Memory B cell (primary cell): ENCODE measurements around the gene FAM171A1.

Experiments
- ATAC-seq: fragments of 150-1000 bp; cut with Tn5 transposase; 2 replicates; pipeline ENCODE4 v1.10.0; 2021; ENCODE audit warnings: low read depth, mild to moderate bottlenecking, moderate library complexity
- DNase-seq, 2 donors: peaks; one replicate each; pipeline ENCODE4 v3.0.0; 2022; ENCODE audit warnings: low spot score in 2 of 2
- H3K27ac Mint-ChIP-seq: one replicate; pipeline ENCODE4 v1.8.0; 2022; ENCODE audit warnings: mild to moderate bottlenecking, moderate library complexity, mixed read lengths
- H3K27me3 Mint-ChIP-seq: one replicate; pipeline ENCODE4 v1.8.0; 2022; ENCODE audit warnings: mixed read lengths
- H3K36me3 Mint-ChIP-seq: one replicate; pipeline ENCODE4 v1.8.0; 2022; ENCODE audit warnings: mild to moderate bottlenecking, mixed read lengths
- H3K4me1 Mint-ChIP-seq: one replicate; pipeline ENCODE4 v1.8.0; 2022; ENCODE audit warnings: mixed read lengths
- H3K4me3 Mint-ChIP-seq: one replicate; pipeline ENCODE4 v1.8.0; 2022; ENCODE audit warnings: mild to moderate bottlenecking, moderate library complexity, mixed read lengths
- H3K9me3 Mint-ChIP-seq: one replicate; pipeline ENCODE4 v1.8.0; 2022; ENCODE audit warnings: mixed read lengths

The FAM171A1 gene

GRCh38 chr10:15324611-15325010 is 46.5 kb downstream of the FAM171A1 start:
- Mint-ChIP-seq H3K27ac (no peak overlapping the region), H3K4me3 (no peak overlapping the region), H3K9me3 (no peaks in the 10 kb centered on the region), H3K36me3 (no peaks in the 10 kb centered on the region), H3K4me1 (no peaks in the 10 kb centered on the region), H3K27me3 (peaks cover 3% of the 10 kb centered on the region)
- DNase-seq (no peak), ATAC-seq (no peak)

DNA sequence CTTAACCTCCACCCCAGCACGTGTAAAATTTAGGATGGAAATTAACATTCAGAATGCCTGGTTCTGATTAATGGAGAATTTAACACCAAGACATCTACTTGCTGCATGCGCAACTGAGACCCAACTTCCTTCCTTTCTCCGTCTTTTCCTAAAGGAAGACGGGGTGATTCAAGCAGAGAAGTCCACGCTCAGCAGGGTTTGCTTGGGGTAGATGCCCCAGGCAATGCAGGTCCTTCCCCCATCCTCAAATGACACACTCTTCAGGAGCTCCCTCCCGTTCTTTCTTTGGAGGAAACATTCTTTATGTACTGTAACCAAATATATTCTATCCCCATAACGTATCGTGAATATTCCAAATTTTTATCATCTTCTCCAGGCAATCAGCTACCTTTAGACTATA is 47.0 kb downstream of the FAM171A1 start:
- no peak overlapping the region for H3K27ac Mint-ChIP-seq
- ATAC-seq (no peak), DNase-seq (no peak)
- H3K27me3 Mint-ChIP-seq = peaks cover 3% of the 10 kb centered on the region
- H3K9me3 Mint-ChIP-seq = no peaks in the 10 kb centered on the region
- no peaks in the 10 kb centered on the region for H3K4me1 Mint-ChIP-seq
- no peaks in the 10 kb centered on the region for H3K36me3 Mint-ChIP-seq
- no peak overlapping the region for H3K4me3 Mint-ChIP-seq

- ATAC-seq = no peak
- H3K4me3 Mint-ChIP-seq = no peak overlapping the region
Observed at GRCh38 chr10:15322356-15322755, 48.7 kb downstream of the FAM171A1 start.

GRCh38 chr10:15321431-15322341 is 49.4 kb downstream of the FAM171A1 start:
- ATAC-seq (no peak), DNase-seq (no peak)
- Mint-ChIP-seq H3K9me3 (no peaks in the 10 kb centered on the region), H3K27me3 (peaks cover 9% of the 10 kb centered on the region), H3K4me3 (no peak overlapping the region), H3K36me3 (no peaks in the 10 kb centered on the region), H3K27ac (no peak overlapping the region), H3K4me1 (no peaks in the 10 kb centered on the region)

More at GRCh38 chr10:15322356-15322755, 48.7 kb downstream of the FAM171A1 start:
- H3K36me3 Mint-ChIP-seq = no peaks in the 10 kb centered on the region
- DNase-seq = no peak
- peaks cover 9% of the 10 kb centered on the region for H3K27me3 Mint-ChIP-seq
- no peaks in the 10 kb centered on the region for H3K4me1 Mint-ChIP-seq
- H3K27ac Mint-ChIP-seq = no peak overlapping the region
- H3K9me3 Mint-ChIP-seq = no peaks in the 10 kb centered on the region

DNA sequence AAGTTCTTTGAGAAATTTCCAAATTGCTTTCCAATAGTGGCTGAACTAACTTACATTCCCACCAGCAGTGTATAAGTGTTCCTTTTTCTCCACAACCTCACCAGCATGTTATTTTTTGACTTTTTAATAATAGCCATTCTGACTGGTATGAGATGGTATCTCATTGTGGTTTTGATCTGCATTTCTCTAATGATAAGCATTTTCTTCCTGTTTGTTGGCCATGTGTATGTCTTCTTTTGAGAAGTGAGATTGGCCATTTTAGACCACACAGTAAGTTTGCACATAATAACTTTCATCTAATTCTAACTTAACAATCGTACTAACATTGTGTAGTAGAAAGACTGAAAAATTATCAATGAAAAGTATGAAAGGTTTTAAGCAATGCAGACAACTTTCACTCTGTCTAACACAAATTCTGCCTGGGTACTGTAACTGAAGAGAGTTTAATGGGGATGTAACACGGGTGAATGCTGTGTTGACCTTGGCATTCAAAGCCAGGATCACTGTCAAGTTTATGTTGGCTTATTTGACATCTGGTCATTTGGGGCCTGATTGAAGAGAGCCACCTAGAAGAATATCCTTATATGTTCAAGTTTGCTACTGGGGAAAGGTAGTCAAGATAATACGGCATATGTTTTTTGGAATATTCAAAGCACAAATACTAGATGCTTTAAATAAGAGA is 50.4 kb downstream of the FAM171A1 start:
- no peak overlapping the region for H3K4me3 Mint-ChIP-seq
- DNase-seq (no peak), ATAC-seq (no peak)
- no peaks in the 10 kb centered on the region for H3K9me3 Mint-ChIP-seq
- H3K27ac Mint-ChIP-seq = no peak overlapping the region
- no peaks in the 10 kb centered on the region for H3K36me3 Mint-ChIP-seq
- no peaks in the 10 kb centered on the region for H3K4me1 Mint-ChIP-seq
- peaks cover 8% of the 10 kb centered on the region for H3K27me3 Mint-ChIP-seq

- H3K36me3 Mint-ChIP-seq = no peaks in the 10 kb centered on the region
- no peak overlapping the region for H3K27ac Mint-ChIP-seq
- H3K27me3 Mint-ChIP-seq = peaks cover 6% of the 10 kb centered on the region
- no peak for DNase-seq
- no peak for ATAC-seq
- H3K4me1 Mint-ChIP-seq = no peaks in the 10 kb centered on the region
- H3K9me3 Mint-ChIP-seq = no peaks in the 10 kb centered on the region
- H3K4me3 Mint-ChIP-seq = no peak overlapping the region
Observed at GRCh38 chr10:15320118-15320517, 51.0 kb downstream of the FAM171A1 start.

DNA sequence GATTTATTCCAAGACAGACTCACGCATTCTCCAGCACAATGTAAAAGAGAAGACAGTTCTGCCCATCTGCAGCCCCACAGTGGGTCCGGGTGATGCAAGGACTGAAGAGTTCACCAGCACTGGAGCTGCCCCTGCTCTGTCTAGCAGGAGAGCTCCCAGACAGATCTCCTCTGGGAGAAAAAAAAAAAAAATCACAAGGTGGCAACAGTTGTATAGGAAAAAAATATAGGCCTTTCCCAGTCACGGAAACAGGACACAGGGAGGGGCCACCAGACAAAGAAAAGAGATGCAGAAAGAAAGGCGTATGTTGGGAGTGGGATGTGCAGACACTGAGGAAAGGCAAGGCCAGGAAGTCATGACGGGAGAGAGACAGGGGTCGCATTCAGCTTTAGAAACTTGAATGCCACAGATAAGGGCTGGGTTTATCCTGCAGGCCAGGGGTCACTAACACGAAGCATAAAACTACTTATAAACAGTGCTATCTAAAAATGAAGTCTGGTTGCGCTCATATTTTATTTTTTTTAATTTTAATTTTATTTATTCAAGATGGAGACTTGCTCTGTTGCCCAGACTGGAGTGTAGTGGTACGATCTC is 54.1 kb downstream of the FAM171A1 start:
- DNase-seq (no peak), ATAC-seq (no peak)
- Mint-ChIP-seq H3K4me1 (peaks cover 2% of the 10 kb centered on the region), H3K9me3 (no peaks in the 10 kb centered on the region), H3K27me3 (peaks cover 6% of the 10 kb centered on the region), H3K36me3 (no peaks in the 10 kb centered on the region), H3K4me3 (no peak overlapping the region), H3K27ac (no peak overlapping the region)

- H3K27ac Mint-ChIP-seq = no peak overlapping the region
- H3K4me1 Mint-ChIP-seq = peaks cover 2% of the 10 kb centered on the region
- no peaks in the 10 kb centered on the region for H3K36me3 Mint-ChIP-seq
- no peaks in the 10 kb centered on the region for H3K9me3 Mint-ChIP-seq
- ATAC-seq = no peak
- H3K4me3 Mint-ChIP-seq = no peak overlapping the region
- peaks cover 6% of the 10 kb centered on the region for H3K27me3 Mint-ChIP-seq
- no peak for DNase-seq
Observed at GRCh38 chr10:15316145-15316544, 54.9 kb downstream of the FAM171A1 start.

DNA sequence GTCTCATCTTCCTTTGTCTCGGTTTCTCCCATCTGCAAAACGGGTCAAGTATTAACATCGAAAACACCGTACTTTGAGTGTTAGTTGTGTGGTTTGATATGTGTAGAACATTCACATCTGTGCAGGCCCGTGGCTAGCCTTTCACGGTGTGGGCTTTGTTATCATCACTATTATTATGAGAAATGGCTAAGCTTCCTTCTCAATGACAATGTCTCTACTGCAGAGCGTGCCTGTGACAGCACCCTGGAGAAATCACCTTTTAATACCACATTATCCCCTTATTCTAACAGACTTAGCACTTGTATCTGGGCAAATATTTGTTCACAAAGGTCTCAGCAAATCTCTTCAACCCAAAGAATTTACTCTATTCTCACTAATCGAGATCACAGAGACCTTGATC is 55.8 kb downstream of the FAM171A1 start:
- ATAC-seq (no peak), DNase-seq (no peak)
- H3K27ac Mint-ChIP-seq = no peak overlapping the region
- H3K9me3 Mint-ChIP-seq = no peaks in the 10 kb centered on the region
- no peak overlapping the region for H3K4me3 Mint-ChIP-seq
- H3K27me3 Mint-ChIP-seq = peaks cover 6% of the 10 kb centered on the region
- no peaks in the 10 kb centered on the region for H3K36me3 Mint-ChIP-seq
- H3K4me1 Mint-ChIP-seq = peaks cover 2% of the 10 kb centered on the region

DNA sequence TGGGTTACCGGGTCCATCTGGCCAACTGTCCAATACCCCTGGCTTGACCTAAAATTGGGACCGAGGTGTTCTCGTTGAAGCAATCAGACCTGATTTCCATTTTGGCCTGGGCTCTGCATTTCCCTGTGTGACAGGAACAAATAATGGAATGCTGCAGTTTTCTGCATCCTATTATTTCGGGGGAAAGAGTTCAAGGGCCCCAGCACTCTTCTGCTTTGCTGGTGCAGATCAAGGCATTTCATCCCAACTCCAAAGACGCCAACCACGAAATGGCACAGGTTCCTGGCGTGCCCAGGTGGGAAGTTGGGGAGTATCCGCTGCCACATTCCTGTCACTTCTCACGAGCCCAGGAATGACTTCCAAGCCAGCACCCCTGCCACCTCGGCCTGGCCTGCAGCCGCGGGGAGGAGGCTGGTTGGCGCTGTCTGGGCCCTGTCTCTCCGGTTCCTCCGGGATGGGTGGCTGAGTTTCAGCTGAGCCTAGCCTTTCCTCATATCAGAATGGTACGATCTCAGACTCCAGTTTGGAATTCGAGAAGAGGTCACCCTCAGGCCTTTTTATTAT is 56.5 kb downstream of the FAM171A1 start:
- peaks cover 6% of the 10 kb centered on the region for H3K27me3 Mint-ChIP-seq
- no peak overlapping the region for H3K27ac Mint-ChIP-seq
- ATAC-seq = no peak
- no peaks in the 10 kb centered on the region for H3K36me3 Mint-ChIP-seq
- peaks cover 2% of the 10 kb centered on the region for H3K4me1 Mint-ChIP-seq
- H3K4me3 Mint-ChIP-seq = no peak overlapping the region
- H3K9me3 Mint-ChIP-seq = no peaks in the 10 kb centered on the region
- DNase-seq = no peak

DNA sequence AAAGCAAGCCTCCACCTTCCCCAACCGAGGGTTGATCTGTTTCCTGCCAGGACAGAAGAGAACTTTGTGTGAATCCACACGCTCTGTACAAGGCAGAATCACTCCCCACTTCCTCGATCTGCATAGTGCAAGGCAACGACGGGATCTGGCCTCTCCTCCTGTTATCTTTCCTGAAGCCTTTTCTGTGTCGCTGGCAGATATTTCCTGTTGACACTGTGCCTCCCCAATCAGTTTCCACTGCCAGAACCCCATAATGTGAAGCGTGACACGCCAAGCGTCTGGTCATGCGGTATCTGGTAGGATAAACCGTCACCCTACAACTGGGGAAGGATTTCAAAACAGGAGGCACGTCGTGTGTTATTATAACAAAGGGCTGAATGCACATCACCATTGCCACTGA is 57.2 kb downstream of the FAM171A1 start:
- peaks cover 3% of the 10 kb centered on the region for H3K27me3 Mint-ChIP-seq
- peaks cover 2% of the 10 kb centered on the region for H3K4me1 Mint-ChIP-seq
- no peaks in the 10 kb centered on the region for H3K36me3 Mint-ChIP-seq
- H3K27ac Mint-ChIP-seq = no peak overlapping the region
- no peaks in the 10 kb centered on the region for H3K9me3 Mint-ChIP-seq
- ATAC-seq = no peak
- H3K4me3 Mint-ChIP-seq = no peak overlapping the region
- DNase-seq = no peak

- H3K4me1 Mint-ChIP-seq = peaks cover 2% of the 10 kb centered on the region
- H3K36me3 Mint-ChIP-seq = no peaks in the 10 kb centered on the region
- no peak for ATAC-seq
- no peak for DNase-seq
- no peak overlapping the region for H3K4me3 Mint-ChIP-seq
- H3K27me3 Mint-ChIP-seq = peaks cover 1% of the 10 kb centered on the region
- H3K27ac Mint-ChIP-seq = no peak overlapping the region
- no peaks in the 10 kb centered on the region for H3K9me3 Mint-ChIP-seq
Observed at GRCh38 chr10:15313047-15313446, 58.0 kb downstream of the FAM171A1 start.

DNA sequence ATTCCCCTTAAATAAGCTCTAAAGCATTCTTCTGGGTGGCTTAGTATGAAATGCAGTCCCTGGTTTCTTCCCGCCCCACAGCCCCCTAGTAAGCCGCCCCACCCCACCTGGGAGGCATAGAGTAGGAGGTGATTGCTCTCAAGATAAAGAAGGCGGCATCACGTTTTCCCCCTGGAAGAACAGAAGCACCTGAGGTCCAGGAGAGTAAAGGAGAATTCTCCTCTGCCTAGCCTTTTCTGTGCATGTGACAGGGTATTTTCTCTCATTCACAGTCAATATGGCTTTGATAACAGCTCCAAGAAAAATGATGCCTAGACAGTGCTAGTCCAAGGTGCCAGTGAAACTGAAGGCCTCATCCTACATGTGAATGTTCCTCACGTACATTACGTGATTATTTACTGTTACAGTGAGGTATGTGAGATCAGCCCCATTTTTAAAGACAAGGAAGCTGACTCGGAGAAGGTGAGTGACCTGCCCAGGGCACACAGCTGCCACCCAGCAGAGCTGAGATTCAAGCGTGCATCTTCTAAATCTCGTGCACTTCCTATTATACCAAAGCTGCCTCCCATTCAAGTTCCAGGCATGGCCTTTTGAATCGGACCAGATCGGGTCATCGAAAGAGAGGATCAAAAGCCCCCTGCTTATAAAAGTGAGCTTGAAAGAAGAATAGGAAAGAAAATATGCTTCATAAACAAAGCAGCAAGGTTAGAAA is 59.4 kb downstream of the FAM171A1 start:
- no peak for DNase-seq
- ATAC-seq = no peak
- Mint-ChIP-seq H3K27me3 (peaks cover 2% of the 10 kb centered on the region), H3K4me1 (peaks cover 2% of the 10 kb centered on the region), H3K4me3 (no peak overlapping the region), H3K9me3 (no peaks in the 10 kb centered on the region), H3K27ac (no peak overlapping the region), H3K36me3 (no peaks in the 10 kb centered on the region)
